HepG2 (cell line): Measurements from ENCODE around the gene VCP. TPM values are rescaled to one million over a fixed set of nuclear protein-coding genes. Genes with fewer than 3 reads are reported as not detected.
A peak's percentile ranks its signal among the peaks of the same experiment; 100 is the strongest.

Experiments
- ETV6 ChIP-seq: sonication (generic); formaldehyde crosslinking; conservative IDR thresholded peaks from 2 replicates; pipeline ENCODE4 v1.4.0; 2020; ENCODE audit warnings: missing genetic modification reagents
- FOXC1 ChIP-seq: sonication (generic); formaldehyde crosslinking; IDR thresholded peaks from 2 replicates; pipeline ENCODE4 v1.8.0; 2022; ENCODE audit warnings: mild to moderate bottlenecking, missing genetic modification reagents, borderline replicate concordance
- HNRNPLL ChIP-seq: fragments of 200-400 bp; formaldehyde crosslinking; IDR thresholded peaks from 2 replicates; pipeline ENCODE4 v1.6.1; 2017; ENCODE audit warnings: mild to moderate bottlenecking, low read depth, low read length; ENCODE audit not compliant: poor library complexity, severe bottlenecking
- JUNB ChIP-seq: sonication (generic); formaldehyde crosslinking; IDR thresholded peaks from 2 replicates; pipeline ENCODE4 v1.8.0; 2022; ENCODE audit warnings: missing genetic modification reagents, mild to moderate bottlenecking, borderline replicate concordance
- SIX1 ChIP-seq: sonication (generic); formaldehyde crosslinking; IDR thresholded peaks from 2 replicates; pipeline ENCODE4 v1.4.0; 2020; ENCODE audit warnings: missing genetic modification reagents, borderline replicate concordance
- ZNF546 ChIP-seq: sonication (generic); formaldehyde crosslinking; conservative IDR thresholded peaks from 2 replicates; pipeline ENCODE4 v1.8.1; 2023; ENCODE audit warnings: mild to moderate bottlenecking, missing genetic modification reagents
- polyA plus RNA-seq, 8 experiments: library from polyadenylated mRNA; depleted of rRNA in 3 of 8; stranded (reverse) in 7 of 8; unstranded in 1 of 8; fragments of >200 nt; fragmentation: Illumina TruSeq in 4 of 8; extraction: Trizol in 4 of 8; gene quantifications; 2 replicates each; pipeline versions ENCODE4 v1.2.1 to v1.2.3, GENCODE V29; 2011 to 2016; ENCODE audit warnings: low read depth in 4 of 8, missing spikeins in 1 of 8, mixed read lengths in 1 of 8; ENCODE audit not compliant: insufficient read depth in 1 of 8
- total RNA-seq, 5 experiments: library from RNA; depleted of rRNA; stranded (reverse); fragments of >200 nt; fragmentation: Illumina TruSeq; extraction: Trizol; gene quantifications; 2 replicates each; pipeline ENCODE4 v1.2.3, GENCODE V29; 2016; ENCODE audit warnings: low read depth in 1 of 5
- TF ChIP-seq, protein P1 (sequence below): sonication (generic); formaldehyde crosslinking; conservative IDR thresholded peaks from 2 replicates; pipeline ENCODE4 v1.8.0; 2022; ENCODE audit warnings: mild to moderate bottlenecking, moderate library complexity, missing genetic modification reagents
- TF ChIP-seq, protein P2 (sequence below): IDR thresholded peaks from 2 replicates; pipeline ENCODE4 v1.6.1; 2016; ENCODE audit warnings: mild to moderate bottlenecking
- TF ChIP-seq, protein P3 (sequence below), 2 experiments: sonication (generic) in 1 of 2; formaldehyde crosslinking in 1 of 2; IDR thresholded peaks; 2 replicates each; pipeline versions ENCODE4 v1.5.1 to v1.6.1; 2011 to 2020; ENCODE audit warnings: borderline replicate concordance in 1 of 2, low read depth in 1 of 2, low read length in 1 of 2, mild to moderate bottlenecking in 1 of 2, missing genetic modification reagents in 1 of 2, moderate library complexity in 1 of 2
- TF ChIP-seq, protein P4 (sequence below): sonication (generic); formaldehyde crosslinking; IDR thresholded peaks from 2 replicates; pipeline ENCODE4 v1.8.0; 2022; ENCODE audit warnings: low read depth, missing genetic modification reagents
- TF ChIP-seq, protein P5 (sequence below): sonication (generic); formaldehyde crosslinking; conservative IDR thresholded peaks from 2 replicates; pipeline ENCODE4 v1.4.0; 2020; ENCODE audit warnings: missing genetic modification reagents
- TF ChIP-seq, protein P6 (sequence below): sonication (generic); formaldehyde crosslinking; IDR thresholded peaks from 2 replicates; pipeline ENCODE4 v1.5.0; 2020; ENCODE audit warnings: missing genetic modification reagents
- TF ChIP-seq, protein P7 (sequence below): sonication (generic); formaldehyde crosslinking; conservative IDR thresholded peaks from 2 replicates; pipeline ENCODE4 v1.4.0; 2020; ENCODE audit warnings: mild to moderate bottlenecking, missing genetic modification reagents, moderate library complexity

The VCP gene
- total and polyA plus RNA-seq, 2 of the 13 experiments (the other 11 are each of a cell fraction or from before 2014, with no cell fraction given) = 143 to 391 TPM

DNA sequence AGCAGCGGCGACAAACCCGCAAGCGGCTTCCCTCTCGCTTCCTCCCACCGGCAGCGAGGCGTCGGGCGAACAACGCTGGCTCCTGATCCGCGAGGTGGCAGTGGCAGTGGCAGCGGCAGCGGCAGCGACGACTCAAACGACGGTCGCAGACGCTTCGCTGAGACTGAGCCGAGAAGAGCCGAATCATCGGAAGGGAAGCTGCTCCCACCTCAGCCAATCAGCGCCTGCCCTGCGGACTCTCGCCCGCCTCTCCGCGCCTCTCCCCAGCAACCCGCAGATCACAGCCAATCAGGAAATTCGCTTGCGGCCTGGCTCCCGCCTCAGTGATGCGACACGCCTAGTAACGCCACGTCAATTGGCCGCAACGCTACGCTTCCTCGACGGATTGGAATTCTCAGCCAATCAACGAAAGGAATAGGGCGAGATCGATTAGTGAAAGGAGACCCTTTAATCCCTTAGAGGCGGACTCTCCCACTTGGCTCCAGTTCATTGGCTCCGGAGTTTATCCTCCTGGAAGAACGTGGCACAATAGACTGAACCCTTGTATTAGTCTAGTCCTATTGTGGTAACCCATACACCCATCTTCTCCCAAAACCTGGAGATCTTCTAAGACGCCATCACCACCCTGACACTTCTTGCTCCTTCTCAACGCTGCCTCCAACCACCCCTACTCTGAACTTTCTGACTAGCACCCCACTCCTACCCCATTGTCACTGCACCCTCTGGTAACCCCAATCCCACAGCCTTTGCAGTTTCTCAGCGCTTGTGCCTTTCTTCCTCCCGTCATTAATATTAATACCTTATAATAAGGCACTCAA lies at the start of gene VCP (continued):
- TF ChIP-seq, protein P1, sequence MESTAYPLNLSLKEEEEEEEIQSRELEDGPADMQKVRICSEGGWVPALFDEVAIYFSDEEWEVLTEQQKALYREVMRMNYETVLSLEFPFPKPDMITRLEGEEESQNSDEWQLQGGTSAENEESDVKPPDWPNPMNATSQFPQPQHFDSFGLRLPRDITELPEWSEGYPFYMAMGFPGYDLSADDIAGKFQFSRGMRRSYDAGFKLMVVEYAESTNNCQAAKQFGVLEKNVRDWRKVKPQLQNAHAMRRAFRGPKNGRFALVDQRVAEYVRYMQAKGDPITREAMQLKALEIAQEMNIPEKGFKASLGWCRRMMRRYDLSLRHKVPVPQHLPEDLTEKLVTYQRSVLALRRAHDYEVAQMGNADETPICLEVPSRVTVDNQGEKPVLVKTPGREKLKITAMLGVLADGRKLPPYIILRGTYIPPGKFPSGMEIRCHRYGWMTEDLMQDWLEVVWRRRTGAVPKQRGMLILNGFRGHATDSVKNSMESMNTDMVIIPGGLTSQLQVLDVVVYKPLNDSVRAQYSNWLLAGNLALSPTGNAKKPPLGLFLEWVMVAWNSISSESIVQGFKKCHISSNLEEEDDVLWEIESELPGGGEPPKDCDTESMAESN (CRISPR knock-in tag) = peak; percentile 78; the same call in 1 of the 2 replicates
- TF ChIP-seq, protein P2, sequence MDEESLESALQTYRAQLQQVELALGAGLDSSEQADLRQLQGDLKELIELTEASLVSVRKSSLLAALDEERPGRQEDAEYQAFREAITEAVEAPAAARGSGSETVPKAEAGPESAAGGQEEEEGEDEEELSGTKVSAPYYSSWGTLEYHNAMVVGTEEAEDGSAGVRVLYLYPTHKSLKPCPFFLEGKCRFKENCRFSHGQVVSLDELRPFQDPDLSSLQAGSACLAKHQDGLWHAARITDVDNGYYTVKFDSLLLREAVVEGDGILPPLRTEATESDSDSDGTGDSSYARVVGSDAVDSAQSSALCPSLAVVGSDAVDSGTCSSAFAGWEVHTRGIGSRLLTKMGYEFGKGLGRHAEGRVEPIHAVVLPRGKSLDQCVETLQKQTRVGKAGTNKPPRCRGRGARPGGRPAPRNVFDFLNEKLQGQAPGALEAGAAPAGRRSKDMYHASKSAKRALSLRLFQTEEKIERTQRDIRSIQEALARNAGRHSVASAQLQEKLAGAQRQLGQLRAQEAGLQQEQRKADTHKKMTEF (CRISPR knock-in tag) = peak; percentile 6; the same call in 1 of the 2 replicates
- TF ChIP-seq ETV6 (CRISPR knock-in tag) = no peak
- TF ChIP-seq, protein P3, sequence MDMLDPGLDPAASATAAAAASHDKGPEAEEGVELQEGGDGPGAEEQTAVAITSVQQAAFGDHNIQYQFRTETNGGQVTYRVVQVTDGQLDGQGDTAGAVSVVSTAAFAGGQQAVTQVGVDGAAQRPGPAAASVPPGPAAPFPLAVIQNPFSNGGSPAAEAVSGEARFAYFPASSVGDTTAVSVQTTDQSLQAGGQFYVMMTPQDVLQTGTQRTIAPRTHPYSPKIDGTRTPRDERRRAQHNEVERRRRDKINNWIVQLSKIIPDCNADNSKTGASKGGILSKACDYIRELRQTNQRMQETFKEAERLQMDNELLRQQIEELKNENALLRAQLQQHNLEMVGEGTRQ (IDR thresholded peaks at IDR 0.05; ENCODE audit: low read depth, low read length) = no peak
- TF ChIP-seq, protein P3 (CRISPR knock-in tag; IDR thresholded peaks at IDR 0.05; ENCODE audit: borderline replicate concordance) = no peak
- TF ChIP-seq, protein P4, sequence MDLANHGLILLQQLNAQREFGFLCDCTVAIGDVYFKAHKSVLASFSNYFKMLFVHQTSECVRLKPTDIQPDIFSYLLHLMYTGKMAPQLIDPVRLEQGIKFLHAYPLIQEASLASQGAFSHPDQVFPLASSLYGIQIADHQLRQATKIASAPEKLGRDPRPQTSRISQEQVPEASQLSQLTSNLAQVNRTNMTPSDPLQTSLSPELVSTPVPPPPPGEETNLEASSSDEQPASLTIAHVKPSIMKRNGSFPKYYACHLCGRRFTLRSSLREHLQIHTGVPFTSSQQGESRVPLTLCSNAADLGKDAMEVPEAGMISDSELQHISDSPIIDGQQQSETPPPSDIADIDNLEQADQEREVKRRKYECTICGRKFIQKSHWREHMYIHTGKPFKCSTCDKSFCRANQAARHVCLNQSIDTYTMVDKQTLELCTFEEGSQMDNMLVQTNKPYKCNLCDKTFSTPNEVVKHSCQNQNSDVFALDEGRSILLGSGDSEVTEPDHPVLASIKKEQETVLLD (CRISPR knock-in tag) = no peak
- no peak for TF ChIP-seq ZNF546
- TF ChIP-seq JUNB (CRISPR knock-in tag) = no peak
- TF ChIP-seq, protein P5, sequence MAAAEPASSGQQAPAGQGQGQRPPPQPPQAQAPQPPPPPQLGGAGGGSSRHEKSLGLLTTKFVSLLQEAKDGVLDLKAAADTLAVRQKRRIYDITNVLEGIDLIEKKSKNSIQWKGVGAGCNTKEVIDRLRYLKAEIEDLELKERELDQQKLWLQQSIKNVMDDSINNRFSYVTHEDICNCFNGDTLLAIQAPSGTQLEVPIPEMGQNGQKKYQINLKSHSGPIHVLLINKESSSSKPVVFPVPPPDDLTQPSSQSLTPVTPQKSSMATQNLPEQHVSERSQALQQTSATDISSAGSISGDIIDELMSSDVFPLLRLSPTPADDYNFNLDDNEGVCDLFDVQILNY (CRISPR knock-in tag) = no peak; the same call in 1 of the 2 replicates
- TF ChIP-seq, protein P6, sequence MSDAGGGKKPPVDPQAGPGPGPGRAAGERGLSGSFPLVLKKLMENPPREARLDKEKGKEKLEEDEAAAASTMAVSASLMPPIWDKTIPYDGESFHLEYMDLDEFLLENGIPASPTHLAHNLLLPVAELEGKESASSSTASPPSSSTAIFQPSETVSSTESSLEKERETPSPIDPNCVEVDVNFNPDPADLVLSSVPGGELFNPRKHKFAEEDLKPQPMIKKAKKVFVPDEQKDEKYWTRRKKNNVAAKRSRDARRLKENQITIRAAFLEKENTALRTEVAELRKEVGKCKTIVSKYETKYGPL (CRISPR knock-in tag) = 0 out of 2 replicates have a peak, but pooled peaks have one; percentile 25
- no peak for TF ChIP-seq FOXC1 (CRISPR knock-in tag)
- TF ChIP-seq, protein P7, sequence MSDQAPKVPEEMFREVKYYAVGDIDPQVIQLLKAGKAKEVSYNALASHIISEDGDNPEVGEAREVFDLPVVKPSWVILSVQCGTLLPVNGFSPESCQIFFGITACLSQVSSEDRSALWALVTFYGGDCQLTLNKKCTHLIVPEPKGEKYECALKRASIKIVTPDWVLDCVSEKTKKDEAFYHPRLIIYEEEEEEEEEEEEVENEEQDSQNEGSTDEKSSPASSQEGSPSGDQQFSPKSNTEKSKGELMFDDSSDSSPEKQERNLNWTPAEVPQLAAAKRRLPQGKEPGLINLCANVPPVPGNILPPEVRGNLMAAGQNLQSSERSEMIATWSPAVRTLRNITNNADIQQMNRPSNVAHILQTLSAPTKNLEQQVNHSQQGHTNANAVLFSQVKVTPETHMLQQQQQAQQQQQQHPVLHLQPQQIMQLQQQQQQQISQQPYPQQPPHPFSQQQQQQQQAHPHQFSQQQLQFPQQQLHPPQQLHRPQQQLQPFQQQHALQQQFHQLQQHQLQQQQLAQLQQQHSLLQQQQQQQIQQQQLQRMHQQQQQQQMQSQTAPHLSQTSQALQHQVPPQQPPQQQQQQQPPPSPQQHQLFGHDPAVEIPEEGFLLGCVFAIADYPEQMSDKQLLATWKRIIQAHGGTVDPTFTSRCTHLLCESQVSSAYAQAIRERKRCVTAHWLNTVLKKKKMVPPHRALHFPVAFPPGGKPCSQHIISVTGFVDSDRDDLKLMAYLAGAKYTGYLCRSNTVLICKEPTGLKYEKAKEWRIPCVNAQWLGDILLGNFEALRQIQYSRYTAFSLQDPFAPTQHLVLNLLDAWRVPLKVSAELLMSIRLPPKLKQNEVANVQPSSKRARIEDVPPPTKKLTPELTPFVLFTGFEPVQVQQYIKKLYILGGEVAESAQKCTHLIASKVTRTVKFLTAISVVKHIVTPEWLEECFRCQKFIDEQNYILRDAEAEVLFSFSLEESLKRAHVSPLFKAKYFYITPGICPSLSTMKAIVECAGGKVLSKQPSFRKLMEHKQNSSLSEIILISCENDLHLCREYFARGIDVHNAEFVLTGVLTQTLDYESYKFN (CRISPR knock-in tag) = no peak
- no peak for TF ChIP-seq SIX1 (CRISPR knock-in tag)
- TF ChIP-seq HNRNPLL = peak; percentile 48
